HG02588 (cell line): ENCODE results near the gene KCTD6.

ENCODE experiments used
- ATAC-seq: cut with Tn5 transposase; IDR thresholded peaks from one replicate; pipeline ENCODE4 v1.9.1; 2021; ENCODE audit warnings: mild to moderate bottlenecking, moderate library complexity; ENCODE audit not compliant: unreplicated experiment

Gene KCTD6

DNA sequence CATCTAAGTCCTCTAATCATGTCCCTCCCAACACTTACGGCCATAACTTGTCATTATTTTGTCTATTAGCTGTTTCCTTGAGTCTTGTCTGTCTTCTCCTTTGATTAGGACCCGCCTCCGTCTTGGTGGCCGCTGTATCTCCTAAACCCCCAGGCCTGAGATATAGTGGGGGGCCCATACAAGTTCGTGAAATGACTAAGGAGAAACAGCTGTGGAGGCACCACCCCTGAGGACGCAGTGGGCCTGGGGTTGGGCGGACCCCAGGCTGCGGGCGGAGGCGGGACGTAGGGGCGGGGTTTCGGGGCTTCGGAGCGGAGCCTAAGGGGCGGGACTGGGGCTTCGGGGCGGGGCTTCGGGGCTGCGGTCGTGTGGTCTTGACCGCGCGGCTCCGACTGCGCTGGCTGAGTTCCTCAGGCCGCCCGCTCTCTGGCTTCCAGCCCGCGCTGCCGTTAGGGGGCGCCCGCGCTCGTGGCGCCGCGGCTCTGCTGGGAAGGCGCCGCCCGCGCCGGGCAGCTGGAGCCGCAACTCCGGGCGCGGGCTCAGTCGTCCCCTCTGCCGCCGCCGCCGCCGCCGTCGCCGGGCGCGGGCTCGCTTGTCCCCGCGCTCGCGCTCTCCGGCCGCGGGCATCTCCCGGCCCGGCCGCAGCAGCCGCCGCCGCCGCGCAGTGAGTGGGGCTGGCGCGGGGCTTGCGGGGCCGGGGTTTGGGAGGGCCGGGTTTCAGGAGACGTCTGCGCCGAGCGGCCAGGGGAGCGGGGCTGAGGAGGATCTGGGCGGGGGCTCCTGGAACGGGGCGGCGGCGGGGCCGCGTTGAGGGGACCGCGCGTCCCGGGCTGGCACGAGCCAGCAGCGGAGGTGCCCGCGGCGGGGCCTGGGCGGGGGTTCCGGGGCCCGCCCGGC is at the start of gene KCTD6:
Gene KCTD6, plus strand, starts transcription at position 591 of the 897 bp plus-strand sequence. CDS start 6,660 bp downstream, outside the sequence.
- peak; percentile 96 for ATAC-seq

DNA sequence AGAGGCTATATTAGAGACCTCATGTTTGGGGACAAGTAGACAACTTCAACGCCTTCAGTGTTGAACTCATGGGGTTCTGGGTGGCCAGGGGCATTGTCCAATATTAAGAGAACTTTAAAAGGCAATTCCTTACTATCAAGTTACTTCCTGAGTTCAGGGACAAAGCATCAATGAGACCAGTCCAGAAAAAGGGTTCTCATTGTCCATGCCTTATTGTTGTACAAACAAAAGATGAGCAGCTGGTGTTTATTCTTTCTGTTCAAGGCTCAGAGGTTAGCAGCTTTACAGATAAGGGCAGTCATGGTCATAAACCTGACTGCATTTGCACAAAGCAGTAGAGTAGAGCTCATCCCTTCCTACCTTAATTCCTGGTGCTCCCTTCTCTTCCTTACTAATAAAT is 39.7 kb upstream of the KCTD6 start:
- no peak for ATAC-seq

DNA sequence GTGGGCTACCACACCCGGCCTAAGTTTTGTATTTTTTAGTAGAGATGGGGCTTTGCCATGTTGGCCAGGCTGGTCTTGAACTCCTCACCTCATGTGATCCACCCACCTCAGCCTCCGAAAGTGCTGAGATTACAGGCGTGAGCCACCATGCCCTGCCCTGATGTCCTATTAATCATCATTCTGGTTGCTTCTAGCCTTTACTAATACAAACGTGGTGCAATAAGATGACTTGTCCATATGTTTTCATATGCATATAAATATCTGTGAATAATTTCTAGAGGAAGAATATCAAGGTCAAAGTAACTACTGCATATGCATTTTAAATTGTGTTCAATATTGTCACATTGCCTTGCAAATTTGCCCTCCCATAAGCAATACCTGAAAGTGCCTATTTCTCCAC is 32.7 kb upstream of the KCTD6 start:
- no peak for ATAC-seq

DNA sequence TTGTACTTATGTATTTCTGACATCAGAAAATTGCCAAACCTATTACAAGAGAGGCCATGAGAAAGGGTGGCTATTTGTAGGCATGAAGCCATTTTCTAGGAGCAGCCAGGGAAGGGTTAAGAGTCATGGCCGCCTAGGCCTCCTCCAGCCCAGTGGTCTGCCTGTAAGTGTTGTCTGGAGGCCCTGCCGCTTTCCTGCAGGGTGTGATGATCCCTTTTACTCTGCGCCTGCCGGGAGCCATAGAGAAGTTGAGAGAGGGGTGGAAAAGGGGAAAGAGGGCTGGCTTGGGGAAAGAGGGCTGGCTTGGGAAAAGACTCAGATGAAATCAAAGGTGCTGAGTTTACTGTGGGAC is 29.1 kb upstream of the KCTD6 start:
- ATAC-seq = no peak

DNA sequence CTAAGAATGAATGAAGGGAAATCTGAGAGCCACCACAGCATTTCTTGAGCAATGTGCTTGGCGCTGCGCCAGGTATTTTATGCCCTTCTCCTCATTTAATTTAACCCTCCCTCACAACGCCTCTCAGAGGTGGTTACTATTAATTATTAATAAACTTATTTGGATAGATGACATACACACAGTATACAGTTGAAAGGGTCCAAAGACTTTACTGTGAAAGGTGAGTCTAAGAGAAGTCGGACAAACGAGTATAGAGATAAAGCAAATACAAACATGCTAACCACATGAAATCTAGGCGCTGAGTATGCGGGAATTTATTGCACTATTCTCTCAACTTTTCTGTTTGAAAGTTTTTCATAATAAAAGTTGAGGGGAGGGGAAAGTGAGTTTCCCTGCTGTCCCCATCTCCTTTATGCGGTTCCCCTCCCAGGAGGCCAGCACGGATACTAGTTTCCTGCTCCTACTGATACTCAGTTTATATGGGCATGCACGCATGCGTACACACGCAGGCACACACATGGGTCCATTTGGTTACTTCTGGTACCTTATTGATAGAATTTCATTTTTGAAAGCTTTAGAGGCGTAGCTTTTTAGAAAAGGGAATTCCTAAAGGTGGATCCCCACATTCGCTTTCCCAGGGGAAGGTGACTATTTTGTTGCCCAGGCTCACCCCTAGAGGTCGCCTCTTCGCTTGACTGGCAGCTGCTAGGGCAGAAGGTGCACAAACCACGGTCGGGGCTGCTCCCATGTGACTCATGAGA is 28.5 kb upstream of the KCTD6 start:
- peak; percentile 90 for ATAC-seq

DNA sequence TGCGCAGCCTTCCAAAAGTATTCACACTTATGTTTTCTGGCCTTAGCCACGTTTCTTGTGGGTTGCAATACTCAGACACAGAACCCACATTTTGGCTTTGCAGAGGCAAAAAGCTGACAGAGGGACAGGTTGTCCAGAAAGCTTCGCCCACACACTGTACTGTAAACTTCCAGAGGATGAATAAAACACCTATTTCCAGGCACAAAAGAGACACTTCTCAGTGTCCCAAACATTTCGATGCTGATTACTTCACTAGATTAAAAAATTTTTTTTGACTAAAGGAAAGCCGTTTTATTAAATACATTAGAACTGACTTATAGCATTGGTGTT is 28.0 kb upstream of the KCTD6 start:
- no peak for ATAC-seq

DNA sequence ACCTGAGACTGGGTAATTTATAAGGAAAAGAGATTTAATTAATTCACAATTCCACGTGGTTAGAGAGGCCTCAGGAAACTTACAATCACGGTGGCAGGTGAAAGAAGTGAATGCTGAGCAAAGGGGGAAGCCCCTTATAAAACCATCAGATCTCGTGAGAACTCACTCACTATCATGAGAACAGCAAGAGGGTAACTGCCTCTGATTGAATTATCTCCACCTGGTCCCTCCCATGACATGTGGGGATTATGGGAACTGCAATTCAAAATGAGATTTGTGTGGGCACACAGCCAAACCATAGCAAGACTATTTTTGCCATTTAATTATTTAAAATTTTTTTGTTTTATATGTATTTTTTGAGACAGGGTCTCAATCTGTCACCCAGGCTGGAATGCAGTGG is 27.0 kb upstream of the KCTD6 start:
- no peak for ATAC-seq

DNA sequence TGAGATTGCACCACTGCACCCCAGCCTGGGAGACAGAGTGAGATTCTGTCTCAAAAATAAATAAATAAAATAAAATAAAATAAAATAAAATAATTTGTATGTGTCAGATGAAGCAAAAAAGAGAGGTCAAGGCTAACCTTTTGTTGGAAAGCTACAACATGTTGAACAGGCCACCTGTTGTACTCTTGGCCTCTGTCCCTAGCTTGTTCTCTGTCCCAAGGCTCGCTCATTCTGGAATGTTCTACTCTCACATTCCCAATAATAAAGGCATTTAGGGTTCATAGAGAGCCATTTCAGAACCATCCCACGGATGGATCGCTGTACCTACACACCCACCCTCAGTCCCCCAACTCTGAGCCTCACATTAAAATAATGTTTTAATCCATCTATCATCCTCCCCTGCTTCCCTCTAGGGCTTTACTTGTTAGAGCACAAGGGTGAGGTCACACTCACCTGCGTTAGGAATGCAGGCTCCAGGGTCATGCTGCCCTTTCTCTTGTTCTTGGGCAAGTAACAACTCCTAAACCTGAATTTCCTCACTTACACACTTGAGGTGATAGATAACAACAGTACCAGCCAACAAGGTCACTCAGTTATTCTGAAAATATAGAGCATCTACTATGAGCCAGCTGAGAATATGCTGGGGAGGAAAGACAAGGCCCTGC is 24.9 kb upstream of the KCTD6 start:
- no peak for ATAC-seq

DNA sequence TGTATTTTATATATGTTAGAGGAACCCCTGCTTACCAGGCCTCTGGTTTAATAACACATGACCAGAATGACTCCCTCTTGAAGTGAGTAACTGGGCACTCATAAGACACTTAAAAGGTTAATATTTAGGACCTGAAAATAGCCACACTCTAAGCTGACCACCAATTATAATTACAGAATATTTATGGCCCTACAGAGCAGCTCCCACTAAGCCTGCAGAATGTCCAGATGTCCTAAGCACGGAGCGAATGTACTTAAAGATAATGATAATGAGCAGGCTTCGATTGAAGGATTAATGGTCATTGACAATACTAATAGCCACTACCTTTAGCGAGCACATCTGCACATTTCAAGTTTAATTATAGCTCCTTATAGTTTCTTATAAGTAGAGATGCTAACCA is 22.8 kb upstream of the KCTD6 start:
- ATAC-seq = no peak

DNA sequence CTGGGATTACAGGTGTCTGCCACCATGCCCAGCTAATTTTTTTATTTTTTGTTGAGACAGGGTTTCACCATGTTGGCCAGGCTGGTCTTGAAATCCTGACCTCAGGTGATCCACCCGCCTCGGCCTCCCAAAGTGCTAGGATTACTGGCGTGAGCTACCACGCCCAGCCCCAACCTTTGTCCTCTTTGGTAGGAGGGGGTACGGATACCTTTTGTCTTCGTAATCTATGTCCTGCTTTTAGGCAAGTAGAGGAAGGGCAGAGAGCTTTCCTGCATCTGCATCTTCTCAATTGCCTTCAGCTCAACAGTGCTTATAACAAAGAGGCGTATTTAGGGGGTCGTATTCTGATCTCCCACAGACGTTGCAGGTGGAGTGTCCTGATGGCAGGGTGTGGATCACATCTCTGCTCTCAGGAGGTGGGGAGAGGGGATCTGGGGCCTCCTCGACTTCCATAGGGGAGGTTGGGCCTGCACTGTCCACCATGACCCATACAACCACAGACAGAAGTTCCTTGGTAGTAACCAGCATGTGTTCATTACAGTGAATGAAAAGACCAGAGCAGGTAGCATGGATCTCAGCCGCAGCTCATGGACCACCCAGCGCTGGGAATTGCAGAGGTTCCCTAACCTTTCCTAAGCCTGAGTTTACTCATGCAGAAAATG is 21.4 kb upstream of the KCTD6 start:
- no peak for ATAC-seq

DNA sequence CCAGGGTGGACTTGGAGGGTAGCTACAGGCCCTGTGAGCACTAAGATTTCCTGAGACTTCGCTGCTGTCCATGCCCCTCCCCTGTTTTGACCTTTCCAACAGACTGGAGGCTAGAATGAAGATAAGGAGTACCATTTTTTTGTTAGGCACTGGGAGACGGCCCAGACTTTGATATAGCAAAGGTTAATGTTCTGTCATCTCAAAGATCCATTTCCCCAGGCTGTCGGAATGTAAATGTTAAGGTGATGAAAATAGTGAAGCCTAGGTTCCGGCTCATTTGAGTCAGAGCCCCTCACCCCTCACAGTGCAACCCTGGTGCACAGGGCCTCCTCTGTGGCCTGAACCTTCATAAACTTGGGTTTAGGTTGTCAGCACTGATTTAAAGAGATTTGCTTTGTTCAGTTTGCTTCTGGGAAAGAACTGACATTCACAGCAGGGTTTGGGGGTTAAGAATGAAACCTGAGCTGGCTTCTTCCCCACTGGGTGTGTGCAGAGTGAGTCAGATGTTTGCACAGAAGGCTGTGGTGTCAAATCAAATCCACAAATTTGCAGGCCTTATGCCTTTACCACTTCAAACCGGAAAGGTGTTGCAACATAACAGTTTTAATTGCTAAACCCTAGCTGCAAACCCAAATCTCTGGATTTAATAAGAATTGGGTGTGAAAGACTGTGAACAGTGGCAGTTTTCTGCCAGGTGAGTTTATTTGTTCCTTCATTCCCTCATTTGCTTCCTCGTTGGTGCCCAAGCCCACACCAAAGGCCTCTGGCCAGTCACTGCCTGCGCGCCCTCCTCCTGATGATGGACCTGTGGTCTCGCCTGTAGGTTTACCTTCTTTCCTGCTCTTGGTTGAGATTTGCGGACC is 20.6 kb upstream of the KCTD6 start:
- ATAC-seq = no peak

DNA sequence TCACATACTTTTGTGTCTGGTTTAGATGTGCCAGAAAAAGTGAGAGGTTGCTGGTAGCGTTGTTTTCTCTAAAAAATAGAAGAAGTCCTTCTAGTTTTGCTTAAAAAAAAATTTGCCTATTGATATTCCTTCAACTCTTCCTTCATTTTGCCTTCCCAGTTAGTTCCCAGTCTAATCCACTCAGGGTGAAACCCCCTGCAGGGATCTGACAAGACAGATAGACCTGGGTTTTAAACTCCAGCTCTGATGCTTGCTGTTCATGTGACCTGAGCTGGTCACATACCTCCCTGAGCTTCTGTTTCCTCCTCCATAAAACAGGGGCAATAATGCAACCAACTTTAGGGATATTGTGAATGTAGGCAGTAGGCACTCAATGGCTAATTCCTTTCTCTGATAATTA is 18.6 kb upstream of the KCTD6 start:
- ATAC-seq = no peak

DNA sequence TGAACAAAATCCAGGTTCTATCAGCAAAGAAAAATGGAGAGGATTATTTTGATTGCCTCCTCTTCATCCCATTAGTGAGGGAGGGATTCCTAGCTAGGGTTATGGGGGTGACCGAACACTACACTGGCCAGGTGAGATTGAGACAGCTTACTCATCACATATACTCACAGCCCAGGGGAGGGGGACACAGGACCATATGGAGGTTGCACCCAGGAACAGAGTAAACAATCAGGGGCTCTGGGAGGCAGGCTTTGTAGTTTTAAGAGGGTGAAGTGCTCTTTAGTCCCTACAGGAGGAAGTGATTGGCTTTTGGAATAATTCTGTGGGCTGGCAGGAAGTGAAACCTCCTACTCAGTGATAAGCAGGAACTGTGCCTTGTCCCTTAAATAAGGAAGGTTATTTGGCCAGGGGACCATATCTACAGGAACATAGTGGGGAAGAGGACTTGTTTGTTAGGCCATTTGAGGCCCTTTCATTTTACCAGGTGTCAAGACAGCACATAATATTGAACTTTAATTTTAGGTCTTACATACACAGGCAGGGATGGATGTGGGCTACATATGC is 17.5 kb upstream of the KCTD6 start:
- ATAC-seq = no peak

DNA sequence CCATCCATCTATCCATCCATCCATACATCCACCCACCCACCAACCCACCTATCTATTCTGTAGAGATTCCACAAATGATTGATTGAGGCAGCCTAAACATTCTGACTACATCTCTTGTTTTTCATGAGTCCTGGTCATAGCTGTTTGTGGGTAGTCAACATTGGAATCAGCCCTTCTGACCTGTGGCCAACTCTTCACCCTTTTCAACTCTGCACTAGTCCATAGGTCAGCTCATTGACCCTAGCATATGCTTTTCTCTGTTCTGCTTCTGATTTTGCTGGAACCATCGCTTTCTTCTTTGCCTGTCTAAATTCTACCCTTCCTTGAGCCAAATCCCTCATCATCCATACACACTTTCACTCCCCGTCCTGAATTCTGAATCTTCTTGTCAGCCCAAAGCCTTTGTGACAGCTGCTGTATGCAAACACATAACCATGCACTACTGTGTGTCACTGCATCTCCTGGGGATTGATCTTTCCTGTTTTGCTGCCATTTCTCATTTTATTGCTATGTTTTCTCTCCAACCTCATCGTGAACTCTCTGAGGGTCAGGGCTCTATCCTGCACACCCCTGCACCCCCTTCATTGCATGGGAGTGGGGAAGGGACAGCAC is 16.8 kb upstream of the KCTD6 start:
- ATAC-seq = no peak

DNA sequence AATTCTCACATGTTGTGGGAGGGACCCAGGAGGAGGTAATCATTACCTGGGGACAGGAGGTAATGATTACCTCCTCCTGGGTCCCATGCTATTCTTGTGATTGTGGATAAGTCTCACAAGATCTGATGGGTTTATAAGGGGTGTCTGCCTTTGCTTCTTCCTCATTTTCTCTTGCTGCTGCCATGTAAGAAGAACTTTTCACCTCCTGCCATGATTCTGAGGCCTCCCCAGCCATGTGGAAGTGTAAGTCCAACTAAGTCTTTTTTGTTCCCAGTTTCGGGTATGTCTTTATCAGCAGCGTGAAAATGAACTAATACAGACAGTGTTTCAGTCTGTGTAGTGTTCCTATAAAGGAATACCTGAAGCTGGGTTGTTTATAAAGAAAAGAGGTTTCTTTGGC is 13.1 kb upstream of the KCTD6 start:
- ATAC-seq = no peak

DNA sequence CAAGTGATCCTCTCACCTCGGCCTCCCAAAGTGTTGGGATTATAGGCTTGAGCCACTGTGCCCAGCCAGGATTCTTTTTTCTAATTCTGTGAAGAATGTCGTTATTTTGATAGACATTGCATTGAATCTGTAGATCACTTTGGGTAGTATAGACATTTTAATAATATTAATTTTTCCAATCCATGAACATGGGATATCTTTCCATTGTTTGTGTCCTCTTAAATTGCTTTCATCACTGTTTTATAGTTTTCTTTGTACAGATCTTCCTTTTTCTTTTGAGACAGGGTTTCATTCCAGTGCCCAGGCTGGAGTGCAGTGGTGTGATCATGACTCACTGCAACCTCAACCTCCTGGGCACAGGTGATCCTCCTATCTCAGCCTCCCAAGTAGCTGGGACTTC is 11.6 kb upstream of the KCTD6 start:
- ATAC-seq = no peak

DNA sequence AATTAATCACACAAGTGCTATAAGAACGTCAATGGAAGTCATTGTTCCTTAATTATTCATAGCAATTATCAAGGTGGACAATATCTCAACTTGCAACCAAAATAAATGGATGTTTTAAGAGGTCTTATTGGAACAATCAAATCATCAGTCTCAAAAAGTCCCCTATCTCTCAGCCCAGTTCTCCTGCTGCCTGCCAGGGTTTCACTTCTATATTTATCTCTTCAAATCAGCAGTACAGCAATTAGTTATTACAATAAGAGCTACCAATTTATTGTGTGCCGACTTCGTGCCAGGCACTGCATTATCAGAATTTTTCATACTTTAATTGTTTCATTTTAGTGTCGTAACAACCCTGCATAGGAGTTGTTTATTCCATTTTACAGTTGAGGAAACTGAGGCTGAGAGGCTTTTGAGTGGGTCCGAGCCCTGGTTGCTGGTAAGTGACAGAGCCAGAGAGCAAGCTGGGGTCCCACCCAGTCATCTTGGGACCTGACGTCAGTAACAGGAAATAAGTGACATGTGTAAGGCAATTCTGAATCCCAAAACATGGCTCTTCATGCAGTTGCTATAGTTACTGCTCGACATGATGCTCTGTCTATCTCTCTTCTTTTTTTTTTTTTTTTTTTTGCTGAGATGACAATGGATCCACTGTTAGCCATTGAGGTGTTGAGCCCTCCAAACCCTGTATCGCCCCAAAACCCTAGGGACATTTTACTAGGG is 8.8 kb upstream of the KCTD6 start:
- no peak for ATAC-seq

DNA sequence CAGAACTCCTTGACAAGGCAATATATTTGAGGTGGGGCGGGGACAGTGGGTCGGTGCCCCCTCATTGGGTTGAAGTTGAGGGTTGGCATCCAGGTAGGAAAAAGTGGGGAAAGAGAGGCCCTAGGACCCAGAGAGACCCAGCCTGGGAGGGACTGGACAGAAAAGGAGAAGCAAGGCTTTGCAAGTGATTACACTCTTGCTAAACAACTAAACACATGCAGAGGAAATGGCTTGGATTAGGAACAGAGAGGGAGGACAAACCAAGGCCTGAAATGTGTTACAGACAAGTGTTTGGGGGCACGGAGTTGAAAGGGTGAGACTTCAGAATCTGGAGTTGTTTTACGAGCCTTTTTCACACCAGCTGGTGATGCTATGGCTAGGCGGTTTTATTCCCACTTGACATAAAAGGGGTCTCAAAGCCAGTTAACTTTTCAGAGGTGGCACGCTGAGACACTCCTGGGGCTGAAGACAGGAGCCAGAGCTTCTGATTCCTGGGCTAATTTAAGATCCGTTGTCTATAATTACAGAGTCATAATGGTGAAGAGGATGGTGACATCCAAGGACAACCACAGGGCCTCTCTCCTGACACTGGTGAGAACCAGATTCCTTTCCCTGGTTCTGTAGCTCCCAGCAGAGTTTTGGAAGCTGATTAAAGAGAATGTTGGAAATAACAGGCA is 7.7 kb upstream of the KCTD6 start:
- no peak for ATAC-seq

DNA sequence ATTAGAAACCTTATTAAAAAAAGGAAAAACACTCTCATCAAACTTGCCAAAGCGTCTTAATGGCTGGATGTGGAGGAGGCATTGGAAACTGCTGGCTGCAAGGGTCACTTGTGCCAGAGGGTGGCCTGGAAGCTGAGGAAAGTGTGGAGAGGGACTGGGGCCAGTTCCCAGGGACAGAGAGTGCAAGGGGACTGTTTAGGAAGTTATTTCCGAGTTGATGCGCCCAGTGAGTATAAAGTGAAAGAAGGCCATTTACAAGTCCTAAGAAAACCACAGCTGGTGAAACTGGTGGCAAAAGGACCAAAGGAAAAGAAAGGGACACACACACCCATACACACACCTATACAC is 7.2 kb upstream of the KCTD6 start:
- no peak for ATAC-seq
